Transverse colon (tissue), 4 donors: ENCODE measurements around the gene XPC. TPM values are rescaled to one million over a fixed set of nuclear protein-coding genes. Genes with fewer than 3 reads are reported as not detected.

Source experiments
- DNase-seq: peaks from one replicate; pipeline ENCODE4 v3.0.0-alpha.2; 2019
- H3K27ac ChIP-seq, 4 donors: fragments of 200-600 bp; sonication (generic); 2 replicates each; pipeline ENCODE4 v1.5.1; 2016 to 2018; ENCODE audit warnings: inconsistent platforms in 4 of 4
- H3K27me3 ChIP-seq: fragments of 200-600 bp; sonication (generic); 2 replicates; pipeline ENCODE4 v1.5.1; 2017; ENCODE audit warnings: inconsistent platforms
- H3K36me3 ChIP-seq, 4 donors: fragments of 200-600 bp; sonication (generic); 2 replicates each; pipeline ENCODE4 v1.5.1; 2017 to 2019; ENCODE audit warnings: inconsistent platforms in 4 of 4
- H3K4me1 ChIP-seq, 4 donors: fragments of 200-600 bp; sonication (generic); 2 replicates each; pipeline ENCODE4 v1.5.1; 2017 to 2020; ENCODE audit warnings: inconsistent platforms in 4 of 4
- H3K4me3 ChIP-seq, 4 donors: fragments of 200-600 bp; sonication (generic); 1 replicate in 1 of 4; 2 replicates in 3 of 4; pipeline versions ENCODE4 v1.5.1 to v1.6.1; 2017 to 2019; ENCODE audit warnings: inconsistent platforms in 4 of 4
- H3K9me3 ChIP-seq, 2 donors: fragments of 200-600 bp; sonication (generic); 2 replicates each; pipeline ENCODE4 v1.5.1; 2017 to 2019; ENCODE audit warnings: inconsistent platforms in 2 of 2
- CTCF ChIP-seq, 5 experiments: fragments of 200-600 bp in 3 of 5; fragments of 450-650 bp in 2 of 5; sonication (generic) in 3 of 5; IDR thresholded peaks; 1 replicate in 2 of 5; 2 replicates in 3 of 5; pipeline ENCODE4 v1.5.1; 2016 to 2017; ENCODE audit warnings: antibody characterized with exemption in 5 of 5, inconsistent platforms in 3 of 5, mild to moderate bottlenecking in 2 of 5, moderate library complexity in 1 of 5
- EP300 ChIP-seq: sonication (generic); formaldehyde crosslinking; IDR thresholded peaks from one replicate; pipeline ENCODE4 v1.6.1; 2017; ENCODE audit warnings: antibody characterized with exemption, low read depth
- POLR2A ChIP-seq: fragments of 450-650 bp; IDR thresholded peaks from one replicate; pipeline ENCODE4 v1.6.1; 2016; ENCODE audit warnings: antibody characterized with exemption, mild to moderate bottlenecking, moderate library complexity
- POLR2AphosphoS5 ChIP-seq, 3 donors: sonication (generic); formaldehyde crosslinking; IDR thresholded peaks; one replicate each; pipeline ENCODE4 v1.6.1; 2016; ENCODE audit warnings: antibody characterized with exemption in 3 of 3
- WGBS, 2 donors: methylation state at CpG; one replicate each; pipeline ENCODE4 v1.1.5; 2018; ENCODE audit warnings: low coverage in 1 of 2; 5-methylcytosine and 5-hydroxymethylcytosine counted together
- in situ Hi-C, 4 donors: fragments of 200-750 bp; cut with MboI; loops; one replicate each; pipeline versions ENCODE4 v1.15.0 to v1.15.1; 2017; ENCODE audit warnings: low sequenced_read_pairs in 3 of 4, low pct_ligation_motif_present in 1 of 4, low pct_unique_long_range_greater_than_20kb in 1 of 4
- intact Hi-C: fragments of 100-400 bp; cut with DNase I; formaldehyde crosslinking; loops from one replicate; pipeline ENCODE4 v1.15.1; 2023; ENCODE audit warnings: low total_unique reads
- total RNA-seq, 4 donors: library from RNA; depleted of rRNA; stranded (reverse); fragments of >200 nt; gene quantifications; one replicate each; pipeline ENCODE4 v1.1.0, GENCODE V29; 2016

The XPC gene
- total RNA-seq, 4 donors from 2014 or later = 30.7 to 287 (median 46.6) TPM

- no peak overlapping the region for H3K4me3 ChIP-seq
- no peaks in the 10 kb centered on the region for H3K9me3 ChIP-seq
- in situ Hi-C loops (no loop called here), intact Hi-C loops (loop anchor here (5.0 kb wide), 1 partner anchor 406 kb away; no protein-coding TSS in a partner anchor)
- no peak for TF ChIP-seq POLR2AphosphoS5 (IDR thresholded peaks at IDR 0.05)
- no peak for TF ChIP-seq POLR2A
- no peak for TF ChIP-seq EP300
- no peak for TF ChIP-seq CTCF (IDR thresholded peaks at IDR 0.05)
- H3K4me1 ChIP-seq = peaks cover 5 to 45% (median 21%) of the 10 kb centered on the region in 4 donors
- no peaks in the 10 kb centered on the region for H3K27me3 ChIP-seq
- H3K27ac ChIP-seq = peak overlapping the region; percentile 48 to 66 (median 62)
- 93 to 97% methylated on average over 3 to 4 of the region's 4 CpGs for WGBS, 2 donors
- DNase-seq = no peak
- H3K36me3 ChIP-seq = no peaks in the 10 kb centered on the region
Measured at GRCh38 chr3:14208168-14208567, 29.8 kb upstream of the XPC start.

- intact Hi-C loops = loop anchor here (5.0 kb wide), 1 partner anchor 404 kb away; no protein-coding TSS in a partner anchor
- 91% methylated on average over 6 of the region's 6 CpGs; no CpG with 5 or more reads in 1 of the 2 donors for WGBS, 2 donors
- DNase-seq = no peak
- H3K27me3 ChIP-seq = no peaks in the 10 kb centered on the region
- no peak overlapping the region for H3K4me3 ChIP-seq
- in situ Hi-C loops = no loop called here
- peaks cover 5 to 47% (median 21%) of the 10 kb centered on the region in 4 donors for H3K4me1 ChIP-seq
- TF ChIP-seq CTCF (IDR thresholded peaks at IDR 0.05) (no peak), POLR2A (no peak), POLR2AphosphoS5 (IDR thresholded peaks at IDR 0.05) (no peak), EP300 (no peak)
- no peaks in the 10 kb centered on the region for H3K36me3 ChIP-seq
- H3K27ac ChIP-seq = no peak overlapping the region
- H3K9me3 ChIP-seq = no peaks in the 10 kb centered on the region
Measured at GRCh38 chr3:14206548-14207177, 28.3 kb upstream of the XPC start.

- Histone ChIP-seq H3K4me1 (peaks cover 5 to 41% (median 21%) of the 10 kb centered on the region in 4 donors), H3K27me3 (no peaks in the 10 kb centered on the region), H3K36me3 (no peaks in the 10 kb centered on the region), H3K27ac (peak overlapping the region in 3 of 4 donors; percentile 37 to 60 (median 50)), H3K4me3 (no peak overlapping the region), H3K9me3 (no peaks in the 10 kb centered on the region)
- in situ Hi-C loops = loop anchor here in 1 of 4 donors (5.0 kb wide), 1 partner anchor 273 kb away; no protein-coding TSS in a partner anchor
- TF ChIP-seq EP300 (no peak), POLR2A (no peak), POLR2AphosphoS5 (IDR thresholded peaks at IDR 0.05) (peak in 2 of 3 donors; percentile 34 to 76), CTCF (IDR thresholded peaks at IDR 0.05) (no peak)
- WGBS, 2 donors = 56 to 62% methylated on average over 6 to 11 of the region's 11 CpGs
- DNase-seq = peak; percentile 33
- intact Hi-C loops = loop anchor here (5.0 kb wide), 2 partner anchors 263 to 402 kb away; no protein-coding TSS in a partner anchor
Measured at GRCh38 chr3:14204515-14205284, 26.3 kb upstream of the XPC start.

GRCh38 chr3:14203521-14204079 lies 25.2 kb upstream of the XPC start:
- peaks cover 5 to 31% (median 18%) of the 10 kb centered on the region in 4 donors for H3K4me1 ChIP-seq
- in situ Hi-C loops = loop anchor here in 1 of 4 donors (5.0 kb wide), 1 partner anchor 274 kb away; no protein-coding TSS in a partner anchor
- intact Hi-C loops = loop anchor here (5.0 kb wide), 1 partner anchor 264 kb away; no protein-coding TSS in a partner anchor
- 13 to 48% methylated on average over 3 to 10 of the region's 10 CpGs for WGBS, 2 donors
- no peaks in the 10 kb centered on the region for H3K36me3 ChIP-seq
- no peaks in the 10 kb centered on the region for H3K9me3 ChIP-seq
- TF ChIP-seq CTCF (IDR thresholded peaks at IDR 0.05) (peak; percentile 75 to 95 (median 88)), POLR2A (peak; percentile 9), POLR2AphosphoS5 (IDR thresholded peaks at IDR 0.05) (no peak)
- peak overlapping the region in 1 of 4 donors; percentile 37 for H3K27ac ChIP-seq
- no peaks in the 10 kb centered on the region for H3K27me3 ChIP-seq
- DNase-seq = peak; percentile 76
- no peak overlapping the region for H3K4me3 ChIP-seq
